Fibroblast of the aortic adventitia (primary cell): ENCODE measurements around the gene GEMIN4. TPM values are rescaled to one million over a fixed set of nuclear protein-coding genes. Genes with fewer than 3 reads are reported as not detected.

Source experiments
- DNase-seq: peaks from one replicate; pipeline ENCODE4 v3.0.0-alpha.2; 2010; ENCODE audit warnings: low read depth
- H3K4me3 ChIP-seq: 2 replicates; pipeline ENCODE4 v1.5.1; 2011; ENCODE audit warnings: low read depth, mild to moderate bottlenecking, control low read depth, low read length, moderate library complexity
- total RNA-seq: library from RNA; depleted of rRNA; stranded (reverse); fragments of >200 nt; gene quantifications from 2 replicates; pipeline ENCODE4 v1.2.3, GENCODE V29; 2012; ENCODE audit warnings: low replicate concordance
- TF ChIP-seq, protein P1 (sequence below): IDR thresholded peaks from 2 replicates; pipeline ENCODE4 v1.5.1; 2011; ENCODE audit warnings: mild to moderate bottlenecking, low read length, control low read depth, inconsistent platforms; ENCODE audit not compliant: insufficient read depth

GEMIN4 gene
- total RNA-seq, 1 donor = 16.7 TPM

DNA sequence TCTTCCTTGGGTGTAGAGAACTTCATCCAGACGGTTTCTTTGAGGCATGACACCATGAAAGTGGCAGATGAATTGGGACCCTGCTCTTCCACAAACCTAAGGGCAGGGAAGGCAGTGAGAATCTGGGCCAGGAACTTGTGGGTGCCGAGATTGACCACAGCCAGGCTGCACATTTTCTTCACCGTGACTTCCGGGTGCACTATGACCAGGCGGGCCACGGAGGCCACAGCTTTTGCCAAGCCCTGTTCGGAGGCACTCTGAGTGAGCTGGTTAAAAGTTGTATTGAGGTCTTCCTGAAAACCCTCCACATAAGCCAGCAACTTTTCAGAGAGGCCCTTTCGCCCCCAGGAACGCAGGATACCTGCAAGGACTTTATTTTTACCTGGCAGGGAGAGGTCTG, 5.9 kb downstream of the GEMIN4 start:
- DNase-seq = no peak
- TF ChIP-seq, protein P1, sequence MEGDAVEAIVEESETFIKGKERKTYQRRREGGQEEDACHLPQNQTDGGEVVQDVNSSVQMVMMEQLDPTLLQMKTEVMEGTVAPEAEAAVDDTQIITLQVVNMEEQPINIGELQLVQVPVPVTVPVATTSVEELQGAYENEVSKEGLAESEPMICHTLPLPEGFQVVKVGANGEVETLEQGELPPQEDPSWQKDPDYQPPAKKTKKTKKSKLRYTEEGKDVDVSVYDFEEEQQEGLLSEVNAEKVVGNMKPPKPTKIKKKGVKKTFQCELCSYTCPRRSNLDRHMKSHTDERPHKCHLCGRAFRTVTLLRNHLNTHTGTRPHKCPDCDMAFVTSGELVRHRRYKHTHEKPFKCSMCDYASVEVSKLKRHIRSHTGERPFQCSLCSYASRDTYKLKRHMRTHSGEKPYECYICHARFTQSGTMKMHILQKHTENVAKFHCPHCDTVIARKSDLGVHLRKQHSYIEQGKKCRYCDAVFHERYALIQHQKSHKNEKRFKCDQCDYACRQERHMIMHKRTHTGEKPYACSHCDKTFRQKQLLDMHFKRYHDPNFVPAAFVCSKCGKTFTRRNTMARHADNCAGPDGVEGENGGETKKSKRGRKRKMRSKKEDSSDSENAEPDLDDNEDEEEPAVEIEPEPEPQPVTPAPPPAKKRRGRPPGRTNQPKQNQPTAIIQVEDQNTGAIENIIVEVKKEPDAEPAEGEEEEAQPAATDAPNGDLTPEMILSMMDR = no peak
- no peak overlapping the region for H3K4me3 ChIP-seq

DNA sequence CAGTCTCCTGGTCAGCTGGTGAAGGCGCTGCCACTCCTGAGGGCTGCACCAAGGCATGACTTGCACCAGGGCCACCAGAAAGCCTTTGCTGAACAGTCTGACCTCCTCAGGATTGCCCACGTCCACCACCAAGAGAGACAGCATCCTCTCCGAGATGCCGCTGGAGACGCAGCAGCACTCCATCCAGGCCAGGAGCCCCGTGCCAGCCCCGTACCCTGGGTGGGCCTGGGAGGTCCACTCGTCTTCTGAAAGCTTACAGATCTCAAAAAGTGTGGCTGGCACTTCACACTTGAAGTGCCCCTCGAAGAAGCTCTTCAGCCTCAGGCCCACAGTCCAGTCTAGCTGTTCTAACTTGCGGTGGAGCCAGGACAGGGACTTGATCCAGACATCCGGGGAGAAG, 6.7 kb downstream of the GEMIN4 start:
- H3K4me3 ChIP-seq = no peak overlapping the region
- TF ChIP-seq, protein P1 = no peak
- DNase-seq = no peak

DNA sequence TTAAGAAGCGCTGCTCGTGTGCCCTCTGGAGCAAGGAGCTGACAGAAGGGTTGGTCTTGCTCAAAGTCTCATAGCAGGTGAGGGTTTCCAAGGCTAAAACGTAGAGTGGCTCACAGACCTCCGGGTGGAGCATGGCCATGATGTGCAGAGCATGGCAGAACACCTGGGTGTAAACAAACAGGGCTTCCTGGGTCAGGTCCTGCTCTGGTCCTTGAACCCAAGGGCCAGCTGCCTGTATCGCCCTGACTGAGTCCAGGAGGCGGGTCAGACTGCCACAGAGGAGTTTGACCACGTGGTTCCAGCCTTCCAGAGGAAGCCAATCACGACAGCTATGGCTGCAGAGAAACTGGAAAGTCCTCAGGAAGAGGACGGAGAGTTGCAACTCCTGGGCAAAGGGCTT, 7.1 kb downstream of the GEMIN4 start:
- no peak overlapping the region for H3K4me3 ChIP-seq
- TF ChIP-seq, protein P1 = no peak
- DNase-seq = no peak

DNA sequence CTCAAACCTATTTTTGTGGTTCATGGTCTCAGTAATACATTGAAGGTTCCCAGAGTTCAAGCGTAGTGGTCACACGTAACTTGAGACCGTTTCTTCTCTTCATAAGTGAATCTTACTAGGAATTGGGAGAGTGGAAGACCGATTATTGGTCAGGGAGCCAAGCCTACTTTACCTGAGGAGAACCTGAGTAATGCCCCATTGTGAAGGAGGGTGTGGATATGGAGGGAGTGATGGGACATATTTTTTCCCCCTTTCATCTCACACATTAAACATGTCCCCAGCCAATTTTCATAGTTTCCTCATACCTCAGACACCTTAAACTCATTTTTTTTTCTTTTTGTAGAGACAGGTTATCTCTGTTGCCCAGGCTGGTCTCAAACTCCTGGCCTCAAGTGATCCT, 8.9 kb downstream of the GEMIN4 start:
- TF ChIP-seq, protein P1 = no peak
- no peak overlapping the region for H3K4me3 ChIP-seq
- DNase-seq = no peak

DNA sequence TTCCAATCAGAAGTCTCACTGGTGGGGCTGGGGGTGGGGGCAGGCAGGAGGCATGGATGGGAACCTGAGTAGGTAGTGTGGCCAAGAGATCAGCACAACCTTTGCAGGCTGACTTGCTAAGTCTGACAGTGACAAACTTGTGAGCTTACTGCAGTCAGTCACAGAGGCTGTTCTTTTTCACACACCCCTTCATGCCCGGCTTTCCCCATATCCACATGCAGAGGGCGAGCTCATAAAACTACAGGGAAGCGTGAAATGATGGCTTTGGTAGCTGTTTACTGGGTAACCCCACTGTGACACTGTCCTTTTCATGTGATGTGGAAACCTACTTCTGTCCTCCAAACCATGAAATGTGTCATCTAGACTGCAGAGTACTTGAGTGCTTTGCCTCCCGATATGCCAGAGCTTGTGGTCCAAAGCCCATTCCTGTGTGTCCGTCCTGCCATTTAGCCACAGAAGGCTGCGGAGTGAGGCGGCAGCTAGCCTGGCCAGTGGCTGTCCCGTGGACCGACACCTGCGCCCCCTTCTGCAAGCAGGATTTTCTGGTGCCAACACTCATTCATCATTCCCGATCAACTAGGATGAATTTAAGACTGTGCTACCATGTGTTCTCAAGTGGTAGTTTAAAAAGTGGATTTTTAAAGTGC, 9.8 kb downstream of the GEMIN4 start:
- no peak for DNase-seq
- TF ChIP-seq, protein P1 = no peak
- no peak overlapping the region for H3K4me3 ChIP-seq

DNA sequence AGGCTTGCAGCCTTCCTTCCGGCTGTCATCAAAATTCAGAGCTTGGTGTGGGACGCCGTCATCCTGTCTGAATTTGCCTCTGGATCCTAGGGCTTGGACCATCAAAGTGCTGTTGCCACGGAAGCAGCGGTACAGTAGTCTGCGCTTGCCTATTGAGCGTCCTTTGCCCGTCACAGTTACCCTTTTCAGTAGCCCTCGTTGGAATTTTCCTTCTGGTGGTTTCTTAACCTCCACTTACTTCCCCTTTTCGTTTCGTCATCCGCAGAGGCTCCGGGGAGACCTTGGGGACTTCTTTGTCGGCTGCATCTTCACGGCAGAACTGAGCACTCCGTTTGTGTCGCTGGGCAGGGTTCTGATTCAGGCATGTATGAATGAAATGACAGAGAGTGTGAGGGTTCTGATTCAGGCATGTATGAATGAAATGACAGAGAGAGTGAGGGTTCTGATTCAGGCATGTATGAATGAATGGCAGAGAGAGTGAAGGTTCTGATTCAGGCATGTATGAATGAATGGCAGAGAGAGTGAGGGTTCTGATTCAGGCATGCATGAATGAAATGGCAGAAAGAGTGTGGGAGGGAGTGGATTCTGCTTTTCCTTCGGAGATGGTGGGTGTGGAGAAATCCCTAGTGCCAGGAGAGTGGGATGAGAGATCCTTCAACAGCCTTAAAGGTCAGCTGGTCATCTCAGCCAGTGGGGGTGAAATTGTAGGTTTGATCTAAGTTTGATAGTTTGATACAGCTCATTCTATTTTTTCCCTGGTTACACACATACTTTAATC, 11.6 kb downstream of the GEMIN4 start:
- TF ChIP-seq, protein P1 = no peak
- no peak for DNase-seq
- H3K4me3 ChIP-seq = no peak overlapping the region
